ENCODE results near the gene RPL39. TPM values are rescaled to one million over a fixed set of nuclear protein-coding genes. Genes with fewer than 3 reads are reported as not detected.
"Not testable (repeated sequence)": the region's sequence is repeated elsewhere in the genome, so short reads cannot be mapped to it uniquely, and the experiment has no call there.

The RPL39 gene
- total RNA-seq (2014; rRNA removed; shearing (Covaris generic)): 2,217 and 4,418 TPM in 2 replicates

DNA sequence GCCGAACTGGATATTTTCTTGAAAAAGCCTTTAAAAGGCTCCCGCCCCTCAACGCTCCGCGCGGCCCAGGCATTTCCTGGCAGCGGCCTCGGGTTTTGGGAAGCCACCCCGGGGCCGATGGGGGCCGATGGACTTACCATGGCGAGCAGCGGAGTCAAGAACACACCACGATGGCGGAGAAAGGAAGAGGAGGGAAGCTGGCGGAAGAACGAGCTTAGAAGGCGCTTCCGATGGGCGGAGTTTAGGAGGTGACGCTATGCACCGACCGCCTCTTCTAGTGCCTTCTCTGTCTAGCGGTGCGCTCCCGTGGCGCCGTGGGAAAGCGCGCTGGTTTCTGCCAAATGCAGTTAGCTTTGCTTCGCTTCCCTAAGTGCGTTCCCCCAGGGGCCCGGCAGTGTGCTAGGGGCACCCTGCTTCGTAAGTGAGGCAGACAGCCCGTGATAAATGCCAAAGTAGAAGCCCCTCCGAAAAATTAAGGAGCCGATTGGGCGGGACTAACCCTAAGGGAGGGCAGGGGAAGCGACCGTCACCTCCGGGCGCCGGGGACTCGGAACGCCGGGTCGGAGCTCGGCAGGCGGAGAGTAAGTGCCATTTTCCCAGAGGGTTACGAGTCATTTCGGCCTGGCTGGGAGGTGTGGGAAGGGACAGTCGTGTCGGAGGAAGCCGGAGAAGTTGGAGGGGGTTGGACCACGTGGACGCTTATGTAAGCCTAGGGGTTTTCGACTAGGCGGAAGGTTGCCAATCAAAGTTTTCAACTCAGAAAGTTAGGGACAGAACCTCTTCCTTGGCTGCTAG is at the start of gene RPL39:
RPL39 (minus strand) TSS at position 194 of the 795 bp plus-strand sequence; CDS start at position 140, 54 bp downstream.
- peak; percentile 91 for DNase-seq (ENCODE audit: low read depth)

DNA sequence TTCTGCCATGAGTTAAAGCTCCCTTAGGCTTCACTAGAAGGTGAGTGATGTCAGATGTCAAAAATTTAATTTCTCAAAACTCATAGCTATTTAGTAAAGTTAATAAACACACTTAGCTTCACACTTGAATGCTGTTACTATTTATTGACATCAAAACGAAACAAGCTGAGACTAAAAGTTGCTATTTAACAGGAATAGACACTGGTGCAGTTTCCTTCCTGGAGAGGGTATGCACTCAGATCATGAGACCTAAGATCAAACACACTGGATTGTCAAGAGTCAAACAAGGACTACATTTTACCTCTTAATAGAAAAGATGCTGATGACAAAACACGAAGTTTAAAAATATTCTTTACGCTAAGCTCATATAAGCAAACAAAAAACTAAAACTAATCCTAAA is 42.5 kb upstream of the RPL39 start:
- DNase-seq (ENCODE audit: low read depth): no peak

- DNase-seq (ENCODE audit: low read depth): no peak
Measured at GRCh38 chrX:119828446-119828845, 37.0 kb upstream of the RPL39 start.

GRCh38 chrX:119826399-119826959 is 35.0 kb upstream of the RPL39 start:
- DNase-seq (ENCODE audit: low read depth): peak; percentile 8

- DNase-seq (ENCODE audit: low read depth): not testable (repeated sequence)
Measured at GRCh38 chrX:119824221-119824620, 32.8 kb upstream of the RPL39 start.

DNA sequence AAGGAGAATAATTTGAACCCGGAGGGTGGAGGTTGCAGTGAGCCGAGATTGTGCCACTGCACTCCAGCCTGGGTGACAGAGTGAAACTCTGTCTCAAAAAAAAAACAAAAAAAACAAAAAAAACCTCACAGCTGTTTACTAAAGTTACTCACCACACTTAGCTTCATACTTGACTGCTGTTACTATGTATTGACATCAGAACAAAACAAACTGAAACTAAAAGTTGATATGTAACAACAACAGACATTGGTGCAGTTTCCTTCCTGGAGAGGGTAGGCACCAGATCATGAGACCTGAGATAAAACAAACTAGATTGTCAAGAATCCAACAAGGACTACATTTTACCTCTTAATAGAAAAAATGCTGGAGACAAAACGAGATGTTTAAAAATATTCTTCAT is 30.3 kb upstream of the RPL39 start:
- not testable (repeated sequence) for DNase-seq (ENCODE audit: low read depth)

GRCh38 chrX:119817130-119817690 is 25.8 kb upstream of the RPL39 start:
- no peak for DNase-seq (ENCODE audit: low read depth)

GRCh38 chrX:119816300-119816699 is 24.9 kb upstream of the RPL39 start:
- no peak for DNase-seq (ENCODE audit: low read depth)

- peak; percentile 4 for DNase-seq (ENCODE audit: low read depth)
Measured at GRCh38 chrX:119809185-119809666, 17.8 kb upstream of the RPL39 start.

- DNase-seq (ENCODE audit: low read depth): not testable (repeated sequence)
Measured at GRCh38 chrX:119808461-119808860, 17.0 kb upstream of the RPL39 start.

DNA sequence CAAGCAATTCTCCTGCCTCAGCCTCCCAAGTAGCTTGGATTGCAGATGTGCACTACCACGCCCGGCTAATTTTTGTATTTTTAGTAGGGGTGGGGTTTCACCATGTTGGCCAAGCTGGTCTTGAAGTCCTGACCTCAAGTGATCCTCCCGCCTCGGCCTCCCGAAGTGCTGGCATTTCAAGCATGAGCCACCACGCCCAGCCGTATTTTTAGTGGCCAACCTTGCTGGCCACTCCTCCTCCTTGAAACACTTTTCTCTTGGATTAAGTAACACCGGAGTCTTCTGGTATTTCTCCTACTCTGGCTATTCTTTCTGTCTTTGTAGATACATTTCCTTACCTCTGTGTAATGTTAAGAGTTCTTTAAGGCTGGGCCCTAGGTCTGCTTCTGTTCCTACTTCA is 11.1 kb upstream of the RPL39 start:
- no peak for DNase-seq (ENCODE audit: low read depth)

DNA sequence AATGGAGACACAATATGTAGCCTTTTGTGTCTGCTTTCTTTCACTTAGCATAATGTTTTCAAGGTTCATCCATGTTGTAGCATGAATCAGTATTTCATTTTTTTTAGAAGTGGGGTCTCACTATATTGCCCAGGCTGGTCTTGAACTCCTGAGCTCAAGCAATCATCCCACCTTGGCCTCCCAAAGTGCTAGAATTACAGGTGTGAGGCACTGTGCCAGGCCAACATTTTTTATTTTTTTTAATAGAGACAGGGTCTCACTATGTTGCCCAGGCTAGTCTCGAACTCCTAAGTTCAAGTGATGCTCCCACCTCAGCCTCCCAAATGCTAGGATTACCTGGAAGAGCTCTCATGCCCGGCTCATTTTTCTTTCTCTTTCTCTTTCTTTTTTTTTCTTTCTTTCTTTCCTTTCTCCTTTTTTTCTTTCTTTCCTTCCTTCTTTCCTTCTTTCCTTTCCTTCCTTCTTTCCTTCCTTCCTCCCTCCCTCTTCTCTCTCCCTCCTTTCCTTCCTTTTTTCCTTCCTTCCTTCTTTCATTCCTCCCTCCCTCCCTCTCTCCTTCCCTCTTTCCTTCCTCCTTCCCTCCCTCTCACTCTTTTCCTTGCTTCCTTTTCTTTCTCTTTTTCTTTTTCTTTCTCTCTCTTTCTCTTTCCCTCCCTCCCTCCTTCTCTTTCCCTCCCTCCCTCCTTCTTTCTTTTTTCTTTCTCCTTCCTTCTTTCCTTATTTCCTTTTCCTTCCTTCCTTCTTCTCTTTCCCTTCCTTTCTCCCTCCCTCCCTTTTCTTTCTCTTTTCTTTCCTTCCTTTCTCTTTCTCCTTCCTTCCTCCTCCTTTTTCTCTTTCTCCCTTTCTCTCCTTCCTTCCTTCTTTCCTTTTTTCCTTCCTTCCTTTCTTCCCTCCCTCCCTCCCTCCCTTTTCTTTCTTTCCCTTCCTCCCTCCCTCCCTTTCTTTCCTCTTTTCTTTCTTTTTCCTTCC is 10.1 kb upstream of the RPL39 start:
- DNase-seq (ENCODE audit: low read depth): no peak

DNA sequence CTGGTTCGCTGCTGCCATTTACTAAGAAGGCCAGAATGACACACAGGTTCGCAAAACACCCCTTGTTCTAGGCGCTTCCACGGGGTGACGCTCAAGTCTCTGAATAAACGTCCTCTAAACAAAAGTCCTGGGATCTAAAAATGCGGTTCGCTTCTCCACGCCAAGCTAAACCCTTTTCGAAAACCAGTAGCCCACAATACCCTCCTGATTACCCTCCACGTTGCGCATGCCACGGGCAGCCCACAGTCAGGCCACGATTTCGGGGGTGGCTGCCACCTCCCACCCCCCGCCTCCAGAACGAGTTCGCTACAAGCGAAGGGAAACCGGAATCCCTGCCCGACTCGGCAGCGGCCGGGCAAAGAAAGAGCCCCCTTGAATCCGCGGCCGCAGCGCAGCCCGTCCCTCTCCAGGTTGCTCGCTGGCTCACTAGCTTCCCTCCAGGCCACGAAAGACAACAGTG is 423 bp downstream of the RPL39 start:
- DNase-seq (ENCODE audit: low read depth): no peak

DNA sequence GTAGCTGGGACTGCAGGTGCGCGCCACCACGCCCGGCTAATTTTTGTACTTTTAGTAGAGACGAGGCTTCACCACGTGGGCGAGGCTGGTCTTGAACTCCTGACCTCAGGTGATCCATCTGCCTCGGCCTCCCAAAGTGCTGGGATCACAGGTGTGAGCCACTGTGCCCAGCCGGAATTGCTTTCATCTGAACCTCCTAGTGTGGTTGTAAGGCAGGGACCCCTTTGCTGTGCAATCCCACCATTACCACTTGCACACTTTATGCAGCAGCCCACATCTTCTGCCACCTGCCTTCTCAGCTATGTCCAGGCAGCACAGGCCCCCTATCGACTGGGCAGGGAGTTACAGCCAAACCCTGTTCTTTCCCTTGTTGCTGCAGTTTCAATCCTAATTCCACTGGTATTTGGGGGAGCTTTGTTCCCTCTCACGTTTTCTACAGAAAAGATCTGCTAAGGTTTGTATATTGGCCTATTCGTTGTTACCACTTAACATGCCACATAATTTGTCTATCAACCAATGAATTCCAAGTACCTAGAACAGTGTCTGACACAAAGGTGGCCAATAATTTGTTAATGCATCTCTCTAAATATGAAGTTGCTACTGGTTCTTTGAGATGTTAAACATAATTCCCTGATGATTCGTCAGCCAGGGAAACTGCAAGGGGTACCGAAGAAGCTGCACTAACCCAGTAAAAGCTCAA is 6.5 kb downstream of the RPL39 start:
- DNase-seq (ENCODE audit: low read depth): peak; percentile 19

GRCh38 chrX:119783026-119783425 is 8.4 kb downstream of the RPL39 start:
- DNase-seq (ENCODE audit: low read depth): no peak

DNA sequence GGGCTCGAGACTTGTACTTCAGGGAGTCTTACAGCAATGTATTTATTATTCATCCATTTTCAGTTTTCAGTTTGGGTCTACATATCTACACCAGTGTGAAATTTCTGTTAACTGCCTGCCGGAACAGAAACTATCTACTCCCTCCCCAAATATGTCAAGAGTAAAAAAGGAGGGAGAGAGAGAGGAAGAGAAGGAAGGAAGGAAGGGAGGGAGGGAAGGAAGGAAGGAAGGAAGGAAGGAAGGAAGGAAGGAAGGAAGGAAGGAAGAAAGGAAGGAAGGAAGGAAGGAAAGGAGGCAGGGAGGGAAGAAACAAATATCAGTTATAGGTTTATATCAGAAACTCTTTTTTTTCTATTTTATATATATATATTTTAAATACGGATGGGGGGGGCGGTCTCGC is 12.6 kb downstream of the RPL39 start:
- DNase-seq (ENCODE audit: low read depth): no peak

DNA sequence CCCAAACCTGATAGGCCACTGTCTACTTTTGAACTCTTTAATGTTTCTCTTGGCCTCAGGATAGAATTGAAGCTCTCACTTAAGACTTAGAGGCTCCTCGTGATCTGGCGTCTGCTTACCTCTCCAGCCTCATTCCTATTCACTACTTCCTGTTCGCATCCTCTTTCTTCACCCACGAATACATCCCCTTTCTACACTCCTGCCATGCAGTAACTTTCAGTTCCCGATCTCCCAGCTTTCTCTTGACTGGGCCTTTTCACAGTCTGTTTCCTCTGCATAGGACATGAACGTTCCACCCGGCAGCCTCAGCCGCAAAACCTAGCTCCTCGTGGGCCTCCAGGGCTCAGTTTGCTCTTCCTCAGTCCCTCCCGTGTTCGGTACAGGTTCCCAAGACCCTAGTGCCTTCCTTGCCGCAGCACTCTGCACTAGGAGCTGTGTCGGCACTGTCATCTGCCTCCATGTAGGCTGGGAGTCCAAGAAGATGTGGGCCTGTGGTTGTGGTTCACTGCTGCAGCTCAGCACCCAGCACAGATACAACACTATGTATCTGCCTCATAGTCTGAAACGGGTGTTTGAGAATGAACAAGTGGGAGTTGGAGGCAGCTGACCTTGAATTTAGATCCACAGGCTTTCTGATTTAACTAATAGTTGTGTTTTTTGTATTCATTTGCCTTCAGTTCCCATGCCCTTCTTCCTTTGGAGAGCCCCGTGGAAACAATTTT is 15.8 kb downstream of the RPL39 start:
- DNase-seq (ENCODE audit: low read depth): no peak

- DNase-seq (ENCODE audit: low read depth): not testable (repeated sequence)
Measured at GRCh38 chrX:119769388-119769787, 22.0 kb downstream of the RPL39 start.

DNA sequence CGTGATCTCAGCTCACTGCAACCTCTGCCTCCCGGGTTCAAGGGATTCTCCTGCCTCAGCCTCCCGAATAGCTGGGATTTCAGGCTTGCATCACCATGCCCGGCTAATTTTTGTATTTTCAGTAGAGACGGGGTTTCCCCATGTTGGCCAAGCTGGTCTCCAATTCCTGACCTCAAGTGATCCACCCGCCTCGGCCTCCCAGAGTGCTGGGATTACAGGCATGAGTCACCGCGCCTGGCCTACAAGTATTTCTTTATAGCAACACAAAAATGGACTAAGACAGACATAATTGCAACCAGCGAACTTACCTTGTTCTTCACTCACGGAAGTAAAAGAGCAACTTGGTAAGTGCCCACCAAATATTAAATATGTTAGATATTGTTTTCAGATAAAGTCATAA is 23.0 kb downstream of the RPL39 start:
- DNase-seq (ENCODE audit: low read depth): peak; percentile 72

DNA sequence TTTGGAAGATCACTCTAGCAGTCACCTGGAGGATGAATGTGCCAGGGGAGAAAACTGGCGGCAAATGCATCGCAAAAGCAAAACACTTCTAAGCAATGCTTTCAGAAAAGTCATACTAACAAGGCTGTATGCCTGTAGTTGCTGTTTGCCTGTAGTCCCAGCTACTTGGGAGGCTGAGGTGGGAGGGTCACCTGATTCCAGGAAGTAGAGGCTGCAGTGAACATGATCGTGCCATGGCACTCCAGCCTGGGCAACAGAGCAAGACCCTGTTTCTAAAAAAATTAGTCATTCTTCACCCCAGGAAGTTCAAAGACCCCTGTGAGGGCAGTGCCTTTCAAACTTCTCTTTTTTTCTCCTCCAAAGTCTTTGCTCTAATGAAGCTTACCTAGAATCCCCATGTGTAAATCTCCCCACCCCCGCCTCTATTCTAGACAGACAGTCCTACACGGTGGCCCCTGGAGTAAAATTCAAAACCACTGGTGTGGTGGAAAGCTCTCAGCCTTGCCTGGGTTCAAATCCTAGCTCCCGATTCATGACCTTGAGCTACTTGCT is 27.5 kb downstream of the RPL39 start:
- DNase-seq (ENCODE audit: low read depth): no peak

Measured in Daoy (cell line).